CD4-positive, alpha-beta T cell treated with Interleukin-6 for 4 hours (primary cell): ENCODE data around the gene VPS4A.
"Not testable (repeated sequence)": the region's sequence is repeated elsewhere in the genome, so short reads cannot be mapped to it uniquely, and the experiment has no call there.

ENCODE experiments used
- DNase-seq: peaks from one replicate; pipeline ENCODE4 v3.0.0-alpha.2; 2020; ENCODE audit warnings: mixed read lengths

Gene VPS4A

GRCh38 chr16:69328854-69329316 is 17.7 kb downstream of the VPS4A start:
- DNase-seq: no peak

- peak; percentile 54 for DNase-seq
These were observed 18.5 kb downstream of the VPS4A start for GRCh38 chr16:69329369-69330285.

- DNase-seq: peak; percentile 87
These were observed 19.3 kb downstream of the VPS4A start, which contains the start of gene PDF for GRCh38 chr16:69330286-69331109. Gene PDF (minus strand): TSS chr16:69330588. CDS start chr16:69330570, 18 bp downstream.

- no peak for DNase-seq
These were observed 23.5 kb downstream of the VPS4A start for GRCh38 chr16:69334696-69335095.

GRCh38 chr16:69338557-69339288 is 27.6 kb downstream of the VPS4A start:
- no peak for DNase-seq

GRCh38 chr16:69339289-69340094 is 28.3 kb downstream of the VPS4A start, which contains the start of the genes COG8 and NIP7:
Gene COG8 (minus strand): TSS chr16:69339564. CDS start chr16:69339552, 12 bp downstream.
Gene NIP7 (plus strand): TSS chr16:69339772. CDS start chr16:69339830, 58 bp downstream.
- peak; percentile 92 for DNase-seq

- no peak for DNase-seq
These were observed 29.0 kb downstream of the VPS4A start for GRCh38 chr16:69340095-69340644.

- no peak for DNase-seq
These were observed 33.0 kb downstream of the VPS4A start for GRCh38 chr16:69344171-69344570.

- DNase-seq: no peak
These were observed 34.8 kb downstream of the VPS4A start for GRCh38 chr16:69345923-69346322.

GRCh38 chr16:69346683-69347082 is 35.5 kb downstream of the VPS4A start:
- DNase-seq: no peak

- no peak for DNase-seq
These were observed 37.1 kb downstream of the VPS4A start for GRCh38 chr16:69348222-69348621.

GRCh38 chr16:69349536-69349935 is 38.4 kb downstream of the VPS4A start:
- DNase-seq: no peak

- no peak for DNase-seq
These were observed 39.5 kb downstream of the VPS4A start for GRCh38 chr16:69350536-69351133.

- DNase-seq: no peak
These were observed 40.3 kb downstream of the VPS4A start, which contains the start of gene TMED6 for GRCh38 chr16:69351309-69352027. Gene TMED6 (minus strand): TSS chr16:69351786. CDS start chr16:69351753, 33 bp downstream.

- DNase-seq: not testable (repeated sequence)
These were observed 48.9 kb downstream of the VPS4A start for GRCh38 chr16:69360070-69360469.

GRCh38 chr16:69363281-69363717 is 52.1 kb downstream of the VPS4A start:
- no peak for DNase-seq

- no peak for DNase-seq
These were observed 52.9 kb downstream of the VPS4A start for GRCh38 chr16:69364088-69364487.

GRCh38 chr16:69365901-69366300 is 54.8 kb downstream of the VPS4A start:
- DNase-seq: no peak

- DNase-seq: no peak
These were observed 55.3 kb downstream of the VPS4A start for GRCh38 chr16:69366431-69366830.

GRCh38 chr16:69367980-69368379 is 56.8 kb downstream of the VPS4A start:
- DNase-seq: no peak
